Heart right ventricle (tissue), 16 donors: ENCODE results near the gene SLC25A48. TPM values are rescaled to one million over a fixed set of nuclear protein-coding genes. Genes with fewer than 3 reads are reported as not detected.

Experiments
- ATAC-seq, 8 donors: fragments of 200-7000 bp; cut with Tn5 transposase; one replicate each; pipeline ENCODE4 v1.9.1; 2020; ENCODE audit warnings: mild to moderate bottlenecking in 8 of 8, moderate library complexity in 8 of 8, moderate number of reproducible peaks in 1 of 8
- DNase-seq, 2 donors: peaks; one replicate each; pipeline ENCODE4 v3.0.0-alpha.2; 2020
- H3K27ac ChIP-seq, 10 donors: fragments of 200-600 bp; sonication (generic) in 2 of 10; one replicate each; pipeline versions ENCODE4 v1.5.0 to v1.8.0; 2020 to 2022; ENCODE audit warnings: mild to moderate bottlenecking in 3 of 10
- H3K27me3 ChIP-seq, 7 donors: fragments of 200-600 bp; one replicate each; pipeline ENCODE4 v1.8.0; 2021 to 2022; ENCODE audit warnings: mild to moderate bottlenecking in 2 of 7
- H3K36me3 ChIP-seq, 9 donors: fragments of 200-600 bp; sonication (generic) in 1 of 9; one replicate each; pipeline versions ENCODE4 v1.5.0 to v1.8.0; 2020 to 2022; ENCODE audit warnings: mild to moderate bottlenecking in 2 of 9
- H3K4me1 ChIP-seq, 9 donors: fragments of 200-600 bp; sonication (generic) in 1 of 9; one replicate each; pipeline versions ENCODE4 v1.5.0 to v1.8.0; 2020 to 2022; ENCODE audit warnings: mild to moderate bottlenecking in 4 of 9
- H3K4me3 ChIP-seq, 10 donors: fragments of 200-600 bp; sonication (generic) in 2 of 10; one replicate each; pipeline versions ENCODE4 v1.5.0 to v1.8.0; 2020 to 2022; ENCODE audit warnings: mild to moderate bottlenecking in 7 of 10, moderate library complexity in 2 of 10
- H3K9me3 ChIP-seq, 11 donors: fragments of 200-600 bp in 10 of 11; sonication (generic) in 2 of 11; one replicate each; pipeline versions ENCODE4 v1.5.0 to v1.8.0; 2013 to 2022; ENCODE audit warnings: mild to moderate bottlenecking in 2 of 11, control low read depth in 1 of 11, moderate library complexity in 1 of 11
- CTCF ChIP-seq, 9 donors: fragments of 200-600 bp; sonication (generic) in 2 of 9; IDR thresholded peaks; one replicate each; pipeline versions ENCODE4 v1.5.0 to v1.8.0; 2021 to 2022; ENCODE audit warnings: antibody characterized with exemption in 9 of 9, mild to moderate bottlenecking in 5 of 9, moderate library complexity in 1 of 9
- WGBS, 2 donors: extraction: QIAGEN DNeasy Blood & Tissue Kit; methylation state at CpG; one replicate each; pipeline ENCODE4 v1.1.7; 2013; ENCODE audit warnings: inconsistent platforms in 1 of 2; 5-methylcytosine and 5-hydroxymethylcytosine counted together
- intact Hi-C, 10 donors: fragments of 100-400 bp; cut with DNase I; formaldehyde crosslinking; loops; one replicate each; pipeline versions ENCODE4 v1.11.1 to v1.14.2; 2022
- polyA plus RNA-seq, 2 donors: library from polyadenylated mRNA; stranded (reverse); fragments of 200-250 nt; gene quantifications; one replicate each; pipeline ENCODE4 v1.2.3, GENCODE V29; 2013
- total RNA-seq, 10 donors: library from RNA; stranded (reverse); fragmentation: NEBNext Ultra II Directional in 3 of 10; extraction: Animal tissue kit (Norgen Biotek cat#: 25700) in 3 of 10; gene quantifications; one replicate each; pipeline versions ENCODE4 v1.2.1 to v1.2.4, GENCODE V29; 2021 to 2023
- donor health status: Arrhythmogenic right ventricular cardiomyopathy.
- donor health status: ischemic (EF 13 %, LVEDD 7.1; RV severe dilation, severe dysfunction).
- donor health status: healthy with polysubstance abuse.
- donor health status: DM: no; HTN: yes; CAD: no.
- donor health status: DM: no; HTN: no; CAD: no.
- donor health status: ischemic (EF 25% LVEDD 6.9; RV normal size, moderate dysfunction).
- donor health status: ischemic (EF 25% LVEDD 5.7; RV mildly dilated, moderate dysfunction).
- donor health status: healthy.
- donor health status: DM: yes; HTN: yes; CAD: no.
- donor health status: Ischemic cardiomyopathy.
- donor health status: ischemic (EF 35%, LVEDD 5.7; RV mildly dilated, moderate dysfunction).
- donor health status: nonischemic (EF 11% LVEDD 7.7; RV severe dilation, severe dysfunction).
- donor health status: DM: yes; HTN: yes; CAD: no.
- donor health status: PGD.
- donor health status: ischemic (EF 29% LVEDD 5.4; RV normal size, mild dysfunction).
- donor health status: nonischemic (EF 23%, LVEDD 6.1; RV moderate dilation, normal function).

SLC25A48 gene
- total and polyA plus RNA-seq, 12 donors: 0.16 to 10.8 (median 0.25) TPM; not detected in 7

GRCh38 chr5:135826994-135827671 is 7.3 kb upstream of the SLC25A48 start:
- Histone ChIP-seq H3K4me1 (no peaks in the 10 kb centered on the region), H3K9me3 (no peaks in the 10 kb centered on the region), H3K27ac (no peak overlapping the region), H3K27me3 (peaks cover 0 to 23% (median 18%) of the 10 kb centered on the region in 7 donors), H3K4me3 (no peak overlapping the region), H3K36me3 (no peaks in the 10 kb centered on the region)
- DNase-seq (no peak), ATAC-seq (no peak)
- intact Hi-C loops: loop anchor here in 2 of 10 donors (5.0 to 10.0 kb wide), 2 partner anchors 360 to 362 kb away; no protein-coding TSS in a partner anchor
- 66 to 83% methylated on average over 8 of the region's 8 CpGs for WGBS, 2 donors
- TF ChIP-seq CTCF (IDR thresholded peaks at IDR 0.05): no peak

- 71 to 79% methylated on average over 10 of the region's 10 CpGs for WGBS, 2 donors
- Histone ChIP-seq H3K27ac (no peak overlapping the region), H3K4me1 (no peaks in the 10 kb centered on the region), H3K36me3 (no peaks in the 10 kb centered on the region), H3K27me3 (peaks cover 0 to 32% (median 23%) of the 10 kb centered on the region in 7 donors), H3K4me3 (no peak overlapping the region), H3K9me3 (no peaks in the 10 kb centered on the region)
- ATAC-seq: no peak
- intact Hi-C loops: loop anchor here in 2 of 10 donors (5.0 to 10.0 kb wide), 2 partner anchors 361 to 363 kb away; no protein-coding TSS in a partner anchor
- no peak for DNase-seq
- no peak for TF ChIP-seq CTCF (IDR thresholded peaks at IDR 0.05)
Observed at GRCh38 chr5:135827965-135828781, 6.3 kb upstream of the SLC25A48 start.

- no peak for DNase-seq
Observed at GRCh38 chr5:135828782-135829127, 5.7 kb upstream of the SLC25A48 start.

More at GRCh38 chr5:135828782-135829127, 5.7 kb upstream of the SLC25A48 start:
- no peak for TF ChIP-seq CTCF (IDR thresholded peaks at IDR 0.05)
- Histone ChIP-seq H3K27ac (no peak overlapping the region), H3K4me1 (no peaks in the 10 kb centered on the region), H3K4me3 (no peak overlapping the region), H3K9me3 (no peaks in the 10 kb centered on the region), H3K36me3 (no peaks in the 10 kb centered on the region), H3K27me3 (peaks cover 0 to 38% (median 29%) of the 10 kb centered on the region in 7 donors)
- WGBS, 2 donors: 87 to 96% methylated on average over 2 of the region's 2 CpGs
- intact Hi-C loops: loop anchor here in 2 of 10 donors (5.0 to 10.0 kb wide), 2 partner anchors 361 to 364 kb away; no protein-coding TSS in a partner anchor
- ATAC-seq: no peak
